ENCODE data around the gene SMARCA4.
"Not testable (repeated sequence)": the region's sequence is repeated elsewhere in the genome, so short reads cannot be mapped to it uniquely, and the experiment has no call there.

- not testable (repeated sequence) for TF ChIP-seq CTCF (IDR thresholded peaks at IDR 0.05; ENCODE audit: low read depth, low read length, missing input control); RAD21 (IDR thresholded peaks at IDR 0.05); TAF1 (conservative IDR thresholded peaks at IDR 0.05); GABPA (IDR thresholded peaks at IDR 0.05 in 1 of 2, conservative IDR thresholded peaks at IDR 0.05 in 1 of 2); MAX (IDR thresholded peaks at IDR 0.05); JUND (IDR thresholded peaks at IDR 0.05); YY1 (IDR thresholded peaks at IDR 0.05); NR2F2 (IDR thresholded peaks at IDR 0.05); RXRA (IDR thresholded peaks at IDR 0.05); REST (IDR thresholded peaks at IDR 0.05); SP1 (IDR thresholded peaks at IDR 0.05); ATF3 (IDR thresholded peaks at IDR 0.05); EGR1 (IDR thresholded peaks at IDR 0.05; ENCODE audit: low read depth in 2 of 2)
These were observed 1.4 kb upstream of the SMARCA4 start for GRCh38 chr19:10959277-10959968.

Data from liver (tissue), 3 donors.